Measurements from ENCODE around the gene CCDC85C. TPM values are rescaled to one million over a fixed set of nuclear protein-coding genes. Genes with fewer than 3 reads are reported as not detected.

CCDC85C gene
- total and polyA plus RNA-seq, 2 of the 8 experiments (the other 6 are each of a cell fraction or from before 2014, with no cell fraction given), result 16.8 to 35.8 TPM

GRCh38 chr14:99521176-99522024 lies 82.6 kb downstream of the CCDC85C start:
- H3K4me2 ChIP-seq (ENCODE audit: insufficient read depth in 1 of 2, low read depth in 2 of 2, low read length in 2 of 2), result no peak overlapping the region
- no peaks in the 10 kb centered on the region; a peak in 1 of 8 replicates for H3K36me3 ChIP-seq (ENCODE audit: control insufficient read depth in 2 of 4, insufficient read depth in 4 of 4, low read length in 3 of 4)
- H3K27ac ChIP-seq (ENCODE audit: low read depth, low read length), result no peak overlapping the region
- H3K56ac ChIP-seq (replicated peaks; ENCODE audit: insufficient read length, low read depth, low read length), result no peak overlapping the region
- peak overlapping the region; percentile 75 for H2AK5ac ChIP-seq (ENCODE audit: low read depth, low read length)
- H2BK20ac ChIP-seq (ENCODE audit: low read length), result 0 out of 2 replicates have a peak overlapping the region, but pooled peaks have one; percentile 61
- H4K91ac ChIP-seq (replicated peaks; ENCODE audit: insufficient read length, low read length), result peak overlapping the region; percentile 52
- H3K4me1 ChIP-seq (replicated peaks in 1 of 4; ENCODE audit: control insufficient read depth in 3 of 4, insufficient read depth in 4 of 4, low read length in 3 of 4), result peaks cover 11 to 37% (median 30%) of the 10 kb centered on the region in 4 experiments
- H3K4me3 ChIP-seq (ENCODE audit: extremely low read depth in 1 of 4, insufficient read depth in 2 of 4, low read depth in 3 of 4, low read length in 4 of 4), result no peak overlapping the region
- no peak overlapping the region for H3K4ac ChIP-seq (replicated peaks; ENCODE audit: insufficient read length, low read depth, low read length)
- no peak overlapping the region for H2AFZ ChIP-seq (ENCODE audit: low read length)
- no peak for FAIRE-seq
- no peaks in the 10 kb centered on the region for H3K27me3 ChIP-seq (replicated peaks in 1 of 4; ENCODE audit: control insufficient read depth in 3 of 4, extremely low read depth in 1 of 4, insufficient read depth in 3 of 4, low read length in 3 of 4)
- TF ChIP-seq CHD1 (IDR thresholded peaks at IDR 0.05; ENCODE audit: low read depth, low read length) (no peak), NRF1 (IDR thresholded peaks at IDR 0.05; ENCODE audit: low read depth, low read length) (no peak), TBP (IDR thresholded peaks at IDR 0.05; ENCODE audit: low read depth, low read length) (no peak), HDAC2 (IDR thresholded peaks at IDR 0.05; ENCODE audit: borderline replicate concordance in 1 of 2, low read depth in 2 of 2, low read length in 2 of 2) (no peak)
- 0 out of 7 replicates have a peak overlapping the region, but pooled peaks of 1 of the 4 experiments have one; percentile 8 for H3K9ac ChIP-seq (replicated peaks in 1 of 4; ENCODE audit: extremely low read depth in 1 of 4, low read depth in 3 of 4, low read length in 3 of 4)
- ChIA-PET CTCF (ENCODE audit: partially characterized antibody) (interaction anchor here (0.7 to 2.7 kb wide), 16 partner anchors 13 to 161 kb away, joined by 3 to 18 read pairs (median 4); no protein-coding TSS in a partner anchor), POLR2A (ENCODE audit: partially characterized antibody) (interaction anchor here (1.0 kb wide), 1 partner anchor 43 kb away, joined by 3 read pairs; no protein-coding TSS in a partner anchor)
- H3K18ac ChIP-seq (ENCODE audit: extremely low read depth, low read length), result no peak overlapping the region; the same call in 1 of the 2 replicates
- H4K5ac ChIP-seq (ENCODE audit: insufficient read length, low read depth, low read length), result no peak overlapping the region
- no peaks in the 10 kb centered on the region for H3K9me3 ChIP-seq (ENCODE audit: insufficient read depth in 2 of 2, low read depth in 1 of 2, low read length in 1 of 2)
- WGBS, 2 experiments (ENCODE audit: extremely low coverage in 1 of 2, insufficient coverage in 1 of 2, insufficient read length in 1 of 2, insufficient replicate concordance in 2 of 2, low coverage in 1 of 2, low lambda C conversion rate in 2 of 2, missing lambda C conversion rate in 1 of 2), result 93% methylated on average over 24 of the region's 25 CpGs; no CpG with 5 or more reads in 1 of the 2 experiments
- peak overlapping the region; percentile 75; the same call in 1 of the 2 replicates for H2BK5ac ChIP-seq (ENCODE audit: low read depth, low read length)
- H3K14ac ChIP-seq (ENCODE audit: insufficient read length), result no peak overlapping the region
- 0 out of 2 replicates have a peak, but pooled peaks cover 2% of the 10 kb centered on the region for H3K23me2 ChIP-seq (ENCODE audit: low read depth, low read length)
- no peak overlapping the region for H2BK12ac ChIP-seq (ENCODE audit: low read depth, low read length)
- peaks cover 3 to 5% of the 10 kb centered on the region in 2 experiments for H4K20me1 ChIP-seq (replicated peaks in 1 of 2; ENCODE audit: control insufficient read depth in 1 of 2, insufficient read depth in 2 of 2, low read length in 2 of 2)
- H3K79me1 ChIP-seq (ENCODE audit: low read depth, low read length), result peaks cover 6% of the 10 kb centered on the region; the same call in 1 of the 2 replicates
- H2BK15ac ChIP-seq (ENCODE audit: low read length), result peak overlapping the region; percentile 46; the same call in 1 of the 2 replicates
- H3K23ac ChIP-seq (ENCODE audit: insufficient read length), result no peak overlapping the region
- H2BK120ac ChIP-seq (replicated peaks; ENCODE audit: low read depth, low read length), result no peak overlapping the region
- H3K79me2 ChIP-seq (ENCODE audit: control insufficient read depth in 1 of 2, insufficient read depth in 2 of 2, low read length in 2 of 2), result peaks cover 0 to 2% of the 10 kb centered on the region in 2 experiments; a peak in 1 of 4 replicates
- no peak for DNase-seq (ENCODE audit: low read depth in 1 of 2, low spot score in 2 of 2)
- peak overlapping the region; percentile 3; the same call in 1 of the 2 replicates for H4K8ac ChIP-seq (ENCODE audit: extremely low read depth, insufficient read depth, low read length)

All from H1 (cell line).